H1 (cell line): ENCODE measurements around the gene BEST3. TPM values are rescaled to one million over a fixed set of nuclear protein-coding genes. Genes with fewer than 3 reads are reported as not detected.

Experiments used
- CTCF ChIA-PET: fragments of 300-600 bp; sonication (Branson Sonifier 250); formaldehyde crosslinking; loops from one replicate; lab custom pipeline; 2021; ENCODE audit not compliant: partially characterized antibody; lab: Charles Lee
- POLR2A ChIA-PET: fragments of 300-600 bp; sonication (Branson Sonifier 250); formaldehyde crosslinking; loops from one replicate; lab custom pipeline; 2021; ENCODE audit warnings: inconsistent platforms; ENCODE audit not compliant: partially characterized antibody; lab: Charles Lee
- DNase-seq, 2 experiments: peaks; one replicate each; pipeline versions ENCODE4 v3.0.0 to v3.0.0-alpha.2; 2010 to 2022; ENCODE audit warnings: low spot score in 2 of 2, low read depth in 1 of 2, mixed read lengths in 1 of 2
- FAIRE-seq: peaks from 2 replicates; lab custom pipeline; 2011; peaks lifted over from hg19 to GRCh38; lab: Jason Lieb, UNC
- H2AFZ ChIP-seq: 2 replicates; pipeline ENCODE4 v1.8.1; 2012; ENCODE audit warnings: low read length, inconsistent platforms
- H2AK5ac ChIP-seq: 2 replicates; pipeline ENCODE4 v1.6.1; 2013; ENCODE audit warnings: low read depth, low read length
- H2BK120ac ChIP-seq: replicated peaks from 2 replicates; pipeline ENCODE3; 2013; ENCODE audit warnings: low read depth, low read length, inconsistent platforms
- H2BK12ac ChIP-seq: 2 replicates; pipeline ENCODE4 v1.6.1; 2013; ENCODE audit warnings: low read depth, low read length
- H2BK15ac ChIP-seq: 2 replicates; pipeline ENCODE4 v1.6.1; 2013; ENCODE audit warnings: low read length
- H2BK20ac ChIP-seq: 2 replicates; pipeline ENCODE4 v1.6.1; 2013; ENCODE audit warnings: low read length
- H2BK5ac ChIP-seq: 2 replicates; pipeline ENCODE4 v1.6.1; 2013; ENCODE audit warnings: low read depth, low read length
- H3K14ac ChIP-seq: 2 replicates; pipeline ENCODE4 v1.6.1; 2013; ENCODE audit warnings: inconsistent platforms; ENCODE audit not compliant: insufficient read length
- H3K18ac ChIP-seq: 2 replicates; pipeline ENCODE4 v1.6.1; 2013; ENCODE audit warnings: low read length; ENCODE audit errors: extremely low read depth
- H3K23ac ChIP-seq: 2 replicates; pipeline ENCODE4 v1.6.1; 2013; ENCODE audit warnings: inconsistent platforms; ENCODE audit not compliant: insufficient read length
- H3K23me2 ChIP-seq: 2 replicates; pipeline ENCODE4 v1.6.1; 2013; ENCODE audit warnings: low read depth, low read length
- H3K27ac ChIP-seq: 2 replicates; pipeline ENCODE4 v1.6.1; 2011; ENCODE audit warnings: low read depth, low read length, inconsistent platforms
- H3K27me3 ChIP-seq, 4 experiments: replicated peaks in 1 of 4; 1 replicate in 1 of 4; 2 replicates in 3 of 4; pipeline versions ENCODE4 v1.6.1 to v1.8.1; 2011 to 2013; ENCODE audit warnings: low read length in 3 of 4, mild to moderate bottlenecking in 3 of 4, inconsistent platforms in 2 of 4, mixed read lengths in 2 of 4, moderate library complexity in 1 of 4; ENCODE audit not compliant: control insufficient read depth in 3 of 4, insufficient read depth in 3 of 4; ENCODE audit errors: extremely low read depth in 1 of 4
- H3K36me3 ChIP-seq, 4 experiments: 2 replicates each; pipeline versions ENCODE4 v1.6.1 to v1.8.1; 2011 to 2013; ENCODE audit warnings: mild to moderate bottlenecking in 4 of 4, low read length in 3 of 4, moderate library complexity in 2 of 4, control low read depth in 1 of 4, inconsistent platforms in 1 of 4; ENCODE audit not compliant: insufficient read depth in 4 of 4, control insufficient read depth in 2 of 4
- H3K4ac ChIP-seq: replicated peaks from 2 replicates; pipeline ENCODE3; 2013; ENCODE audit warnings: low read length, low read depth, mixed read lengths, inconsistent platforms; ENCODE audit not compliant: insufficient read length
- H3K4me1 ChIP-seq, 4 experiments: replicated peaks in 1 of 4; 1 replicate in 1 of 4; 2 replicates in 3 of 4; pipeline versions ENCODE4 v1.6.1 to v1.8.1; 2011 to 2013; ENCODE audit warnings: low read length in 3 of 4, inconsistent platforms in 2 of 4, mixed read lengths in 1 of 4; ENCODE audit not compliant: insufficient read depth in 4 of 4, control insufficient read depth in 3 of 4
- H3K4me2 ChIP-seq, 2 experiments: 2 replicates each; pipeline versions ENCODE4 v1.6.1 to v1.8.1; 2011 to 2013; ENCODE audit warnings: low read depth in 2 of 2, low read length in 2 of 2, control low read depth in 1 of 2, inconsistent platforms in 1 of 2, mild to moderate bottlenecking in 1 of 2; ENCODE audit not compliant: insufficient read depth in 1 of 2
- H3K4me3 ChIP-seq, 4 experiments: fragments of 200-600, 300-600 bp in 1 of 4; sonication (generic), shearing (Covaris generic), sonication (Bioruptor Twin) in 1 of 4; 2 replicates each; pipeline versions ENCODE4 v1.5.1 to v1.8.1; 2011 to 2016; ENCODE audit warnings: low read length in 4 of 4, low read depth in 3 of 4, control low read depth in 2 of 4, inconsistent platforms in 2 of 4, mild to moderate bottlenecking in 2 of 4, mixed read lengths in 1 of 4, moderate library complexity in 1 of 4; ENCODE audit not compliant: insufficient read depth in 2 of 4; ENCODE audit errors: extremely low read depth in 1 of 4
- H3K56ac ChIP-seq: replicated peaks from 2 replicates; pipeline ENCODE3; 2013; ENCODE audit warnings: low read depth, mild to moderate bottlenecking, mixed read lengths, low read length, inconsistent platforms; ENCODE audit not compliant: insufficient read length
- H3K79me1 ChIP-seq: 2 replicates; pipeline ENCODE4 v1.6.1; 2013; ENCODE audit warnings: low read depth, low read length, control low read depth
- H3K79me2 ChIP-seq, 2 experiments: 2 replicates each; pipeline versions ENCODE4 v1.6.1 to v1.8.1; 2012 to 2013; ENCODE audit warnings: low read length in 2 of 2, mild to moderate bottlenecking in 2 of 2, inconsistent platforms in 1 of 2; ENCODE audit not compliant: insufficient read depth in 2 of 2, control insufficient read depth in 1 of 2
- H3K9ac ChIP-seq, 4 experiments: replicated peaks in 1 of 4; 1 replicate in 1 of 4; 2 replicates in 3 of 4; pipeline versions ENCODE4 v1.6.1 to v1.8.1; 2011 to 2013; ENCODE audit warnings: low read depth in 3 of 4, low read length in 3 of 4, control low read depth in 2 of 4, mild to moderate bottlenecking in 2 of 4, moderate library complexity in 2 of 4, inconsistent platforms in 1 of 4; ENCODE audit errors: extremely low read depth in 1 of 4
- H3K9me3 ChIP-seq, 2 experiments: 2 replicates each; pipeline versions ENCODE4 v1.6.1 to v1.8.1; 2012 to 2013; ENCODE audit warnings: mild to moderate bottlenecking in 2 of 2, moderate library complexity in 2 of 2, control low read depth in 1 of 2, inconsistent platforms in 1 of 2, low read depth in 1 of 2, low read length in 1 of 2, mixed read lengths in 1 of 2; ENCODE audit not compliant: insufficient read depth in 2 of 2
- H4K20me1 ChIP-seq, 2 experiments: replicated peaks in 1 of 2; 2 replicates each; pipeline versions ENCODE3 to v1.8.1; 2011 to 2013; ENCODE audit warnings: inconsistent platforms in 2 of 2, low read length in 2 of 2, mild to moderate bottlenecking in 1 of 2; ENCODE audit not compliant: insufficient read depth in 2 of 2, control insufficient read depth in 1 of 2
- H4K5ac ChIP-seq: 2 replicates; pipeline ENCODE4 v1.6.1; 2013; ENCODE audit warnings: low read length, low read depth, mixed read lengths, inconsistent platforms; ENCODE audit not compliant: insufficient read length
- H4K8ac ChIP-seq: 2 replicates; pipeline ENCODE4 v1.8.0; 2013; ENCODE audit warnings: mild to moderate bottlenecking, moderate library complexity, low read length, inconsistent platforms; ENCODE audit not compliant: insufficient read depth; ENCODE audit errors: extremely low read depth
- H4K91ac ChIP-seq: replicated peaks from 2 replicates; pipeline ENCODE3; 2013; ENCODE audit warnings: low read length, mixed read lengths, inconsistent platforms; ENCODE audit not compliant: insufficient read length
- JUN ChIP-seq: IDR thresholded peaks from 2 replicates; pipeline ENCODE4 v1.6.1; 2011; ENCODE audit warnings: low read depth, mild to moderate bottlenecking, improper control_type of control experiment, low read length
- KDM1A ChIP-seq: fragments of 200-600, 300-600 bp; sonication (generic); IDR thresholded peaks from 2 replicates; pipeline ENCODE4 v1.7.1; 2016; ENCODE audit warnings: mild to moderate bottlenecking, low read length, borderline replicate concordance
- MAFK ChIP-seq: IDR thresholded peaks from 2 replicates; pipeline ENCODE4 v1.6.1; 2012; ENCODE audit warnings: low read depth, mild to moderate bottlenecking, improper control_type of control experiment, low read length
- RFX5 ChIP-seq: IDR thresholded peaks from 2 replicates; pipeline ENCODE4 v1.6.1; 2011; ENCODE audit warnings: low read depth, low read length, improper control_type of control experiment, borderline replicate concordance
- WGBS, 2 experiments: shearing (Covaris generic) in 1 of 2; methylation state at CpG; one replicate each; pipeline versions ENCODE4 v1.1.6 to v1.1.7; 2013 to 2015; ENCODE audit warnings: low lambda C conversion rate in 2 of 2, mixed read lengths in 2 of 2, inconsistent platforms in 1 of 2, low coverage in 1 of 2, missing lambda C conversion rate in 1 of 2; ENCODE audit not compliant: insufficient replicate concordance in 2 of 2, insufficient coverage in 1 of 2, insufficient read length in 1 of 2; ENCODE audit errors: extremely low coverage in 1 of 2, missing lambda C conversion rate in 1 of 2; 5-methylcytosine and 5-hydroxymethylcytosine counted together
- polyA plus RNA-seq, 7 experiments: library from polyadenylated mRNA; depleted of rRNA in 3 of 7; stranded (reverse) in 5 of 7; unstranded in 2 of 7; fragments of >200 nt in 5 of 7; fragments of 200-250 nt in 2 of 7; gene quantifications; 1 replicate in 5 of 7; 2 replicates in 1 of 7; 4 replicates in 1 of 7; pipeline versions ENCODE4 v1.2.1 to v1.2.3, GENCODE V29; 2011 to 2013; ENCODE audit warnings: missing spikeins in 2 of 7, mixed read lengths in 2 of 7
- total RNA-seq: library from RNA; stranded (reverse); fragmentation: NEBNext Ultra II Directional; extraction: Animal tissue kit (Norgen Biotek cat#: 25700); gene quantifications from 2 replicates; pipeline ENCODE4 v1.2.1, GENCODE V29; 2021
- TF ChIP-seq, protein P1 (sequence below): IDR thresholded peaks from 2 replicates; pipeline ENCODE4 v1.6.1; 2011; ENCODE audit warnings: low read length, improper control_type of control experiment
- TF ChIP-seq, protein P2 (sequence below): IDR thresholded peaks from 2 replicates; pipeline ENCODE4 v1.6.1; 2012; ENCODE audit warnings: inconsistent platforms

Gene BEST3
- total and polyA plus RNA-seq, 2 of the 8 experiments (the other 6 are each of a cell fraction or from before 2014, with no cell fraction given), result 0.17 TPM; not detected in 1

DNA sequence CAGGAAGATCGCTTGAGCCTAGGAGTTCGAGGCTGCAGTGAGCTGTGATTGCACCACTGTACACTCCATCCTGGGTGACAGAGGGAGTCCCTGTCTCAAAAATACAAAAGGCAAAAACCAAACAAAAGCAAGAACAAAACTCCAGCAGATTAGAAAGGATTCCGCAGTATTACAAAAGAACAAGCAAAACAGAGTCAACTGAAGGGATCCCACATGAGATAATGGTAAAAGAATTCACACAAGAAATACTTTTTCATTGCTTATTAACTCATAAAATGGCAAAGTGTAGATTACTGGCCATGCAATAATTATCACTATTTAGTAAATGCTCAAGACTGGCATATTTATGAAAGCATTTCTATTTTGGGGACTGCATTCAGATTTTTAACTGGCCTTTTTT, 35.4 kb downstream of the BEST3 start:
- Histone ChIP-seq H3K27me3 (no peaks in the 10 kb centered on the region), H3K23me2 (no peaks in the 10 kb centered on the region), H2BK15ac (no peak overlapping the region), H4K91ac (no peak overlapping the region), H2BK12ac (no peak overlapping the region), H3K14ac (no peak overlapping the region), H2BK5ac (no peak overlapping the region), H3K36me3 (no peaks in the 10 kb centered on the region), H3K4me1 (no peaks in the 10 kb centered on the region), H3K9me3 (no peaks in the 10 kb centered on the region), H4K8ac (no peak overlapping the region), H2AFZ (no peak overlapping the region), H3K27ac (no peak overlapping the region), H2BK120ac (no peak overlapping the region), H3K56ac (no peak overlapping the region), H3K18ac (no peak overlapping the region), H3K79me2 (no peaks in the 10 kb centered on the region), H4K5ac (no peak overlapping the region), H4K20me1 (no peaks in the 10 kb centered on the region), H3K79me1 (no peaks in the 10 kb centered on the region), H3K4ac (no peak overlapping the region), H3K4me2 (no peak overlapping the region), H2AK5ac (no peak overlapping the region), H3K9ac (no peak overlapping the region), H2BK20ac (no peak overlapping the region), H3K23ac (no peak overlapping the region), H3K4me3 (no peak overlapping the region)
- ChIA-PET CTCF (interaction anchor here (0.8 to 4.7 kb wide), 6 partner anchors 10 to 48 kb away, joined by 3 to 28 read pairs (median 6); no protein-coding TSS in a partner anchor), POLR2A (no interaction called here)
- no peak for FAIRE-seq
- 94% methylated on average over 3 of the region's 3 CpGs; no CpG with 5 or more reads in 1 of the 2 experiments for WGBS, 2 experiments
- DNase-seq, result no peak
- TF ChIP-seq, protein P1, sequence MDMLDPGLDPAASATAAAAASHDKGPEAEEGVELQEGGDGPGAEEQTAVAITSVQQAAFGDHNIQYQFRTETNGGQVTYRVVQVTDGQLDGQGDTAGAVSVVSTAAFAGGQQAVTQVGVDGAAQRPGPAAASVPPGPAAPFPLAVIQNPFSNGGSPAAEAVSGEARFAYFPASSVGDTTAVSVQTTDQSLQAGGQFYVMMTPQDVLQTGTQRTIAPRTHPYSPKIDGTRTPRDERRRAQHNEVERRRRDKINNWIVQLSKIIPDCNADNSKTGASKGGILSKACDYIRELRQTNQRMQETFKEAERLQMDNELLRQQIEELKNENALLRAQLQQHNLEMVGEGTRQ, result no peak
- TF ChIP-seq JUN, result no peak
- TF ChIP-seq RFX5, result no peak
- no peak for TF ChIP-seq KDM1A
- TF ChIP-seq, protein P2, sequence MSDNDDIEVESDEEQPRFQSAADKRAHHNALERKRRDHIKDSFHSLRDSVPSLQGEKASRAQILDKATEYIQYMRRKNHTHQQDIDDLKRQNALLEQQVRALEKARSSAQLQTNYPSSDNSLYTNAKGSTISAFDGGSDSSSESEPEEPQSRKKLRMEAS, result no peak
- TF ChIP-seq MAFK, result no peak
